A673 (cell line): ENCODE results near the gene KATNIP. TPM values are rescaled to one million over a fixed set of nuclear protein-coding genes. Genes with fewer than 3 reads are reported as not detected.

Experiments used
- BruUV-seq: library from RNA; stranded (reverse); fragments of 400-500 nt; replicated peaks from 2 replicates; lab custom pipeline; 2021; lab: Mats Ljungman, UMichigan
- CTCF ChIA-PET: fragments of 300-600 bp; sonication (Branson Sonifier 250); formaldehyde crosslinking; loops from one replicate; lab custom pipeline; 2022; ENCODE audit warnings: antibody characterized with exemption; lab: Charles Lee
- POLR2A ChIA-PET: fragments of 300-600 bp; sonication (Branson Sonifier 250); formaldehyde crosslinking; loops from one replicate; lab custom pipeline; 2022; ENCODE audit warnings: antibody characterized with exemption; ENCODE audit not compliant: low non-redundant PET; lab: Charles Lee
- DNase-seq: peaks from one replicate; pipeline ENCODE4 v3.0.0-alpha.2; 2015; ENCODE audit warnings: low spot score
- H3K27ac ChIP-seq: fragments of 200-600 bp; sonication (generic); 2 replicates; pipeline ENCODE4 v1.5.1; 2016; ENCODE audit warnings: mixed run types, low read depth, mild to moderate bottlenecking, mixed read lengths, antibody characterized with exemption, low read length; ENCODE audit not compliant: poor library complexity, severe bottlenecking
- H3K27me3 ChIP-seq: fragments of 200-600 bp; sonication (generic); replicated peaks from 2 replicates; pipeline ENCODE4 v1.6.1; 2017; ENCODE audit warnings: mixed run types, low read depth, mild to moderate bottlenecking, mixed read lengths, antibody characterized with exemption, low read length; ENCODE audit not compliant: insufficient read depth, poor library complexity
- H3K36me3 ChIP-seq: fragments of 200-600 bp; sonication (generic); 2 replicates; pipeline ENCODE4 v1.6.1; 2016; ENCODE audit warnings: mixed run types, mild to moderate bottlenecking, mixed read lengths, antibody characterized with exemption, low read length; ENCODE audit not compliant: insufficient read depth, poor library complexity, severe bottlenecking
- H3K4me1 ChIP-seq: fragments of 200-600 bp; sonication (generic); 2 replicates; pipeline ENCODE4 v1.6.1; 2017; ENCODE audit warnings: mixed run types, mild to moderate bottlenecking, mixed read lengths, antibody characterized with exemption, low read length; ENCODE audit not compliant: insufficient read depth, poor library complexity, severe bottlenecking
- H3K4me3 ChIP-seq: fragments of 200-600 bp; sonication (generic); 2 replicates; pipeline ENCODE4 v1.5.1; 2016; ENCODE audit warnings: low read depth, mixed run types, mild to moderate bottlenecking, mixed read lengths, low read length; ENCODE audit not compliant: poor library complexity, severe bottlenecking
- H3K9me3 ChIP-seq: fragments of 200-600 bp; sonication (generic); 2 replicates; pipeline ENCODE4 v1.6.1; 2016; ENCODE audit warnings: mixed run types, low read depth, mild to moderate bottlenecking, mixed read lengths, antibody characterized with exemption, low read length; ENCODE audit not compliant: poor library complexity, severe bottlenecking
- CTCF ChIP-seq: fragments of 300-800, 200-600 bp; sonication (generic); conservative IDR thresholded peaks from 2 replicates; pipeline ENCODE4 v1.5.1; 2017; ENCODE audit warnings: low read depth, mild to moderate bottlenecking, antibody characterized with exemption, low read length, moderate library complexity, mixed read lengths
- EZH2 ChIP-seq: fragments of 200-600 bp; sonication (generic); IDR thresholded peaks from 2 replicates; pipeline ENCODE4 v1.6.1; 2017; ENCODE audit warnings: borderline replicate concordance, low read depth, mild to moderate bottlenecking, mixed read lengths, antibody characterized with exemption, low read length; ENCODE audit not compliant: poor library complexity, severe bottlenecking
- intact Hi-C: fragments of 100-400 bp; cut with micrococcal nuclease; formaldehyde crosslinking; loops from one replicate; pipeline ENCODE4 v1.10.0; 2022; ENCODE audit not compliant: unreplicated experiment
- total RNA-seq: library from RNA; stranded (reverse); gene quantifications from 2 replicates; pipeline ENCODE4 v1.2.3, GENCODE V29; 2021

The KATNIP gene
- total RNA-seq, 1 experiment from 2014 or later, result 23.9 TPM

GRCh38 chr16:27556471-27556870, 6.5 kb downstream of the KATNIP start:
- Histone ChIP-seq H3K27me3 (no peaks in the 10 kb centered on the region), H3K4me1 (no peaks in the 10 kb centered on the region), H3K9me3 (no peaks in the 10 kb centered on the region), H3K4me3 (no peak overlapping the region), H3K36me3 (no peaks in the 10 kb centered on the region), H3K27ac (no peak overlapping the region)
- TF ChIP-seq CTCF, result no peak
- no peak for TF ChIP-seq EZH2
- CTCF ChIA-PET, result no interaction called here
- POLR2A ChIA-PET, result no interaction called here
- BruUV-seq, result no TSS peak
- intact Hi-C loops, result no loop called here
- DNase-seq, result no peak

- BruUV-seq, result no TSS peak
- POLR2A ChIA-PET, result no interaction called here
Observed at GRCh38 chr16:27558434-27558833, 8.5 kb downstream of the KATNIP start.

GRCh38 chr16:27558932-27559331, 9.0 kb downstream of the KATNIP start:
- no peak for DNase-seq
- ChIA-PET POLR2A (no interaction called here), CTCF (no interaction called here)
- H3K4me3 ChIP-seq, result no peak overlapping the region
- no peaks in the 10 kb centered on the region for H3K36me3 ChIP-seq
- TF ChIP-seq CTCF, result no peak
- TF ChIP-seq EZH2, result no peak
- BruUV-seq, result no TSS peak
- H3K4me1 ChIP-seq, result no peaks in the 10 kb centered on the region
- H3K27ac ChIP-seq, result no peak overlapping the region
- no peaks in the 10 kb centered on the region for H3K9me3 ChIP-seq
- intact Hi-C loops, result no loop called here
- H3K27me3 ChIP-seq, result no peaks in the 10 kb centered on the region

More at GRCh38 chr16:27558434-27558833, 8.5 kb downstream of the KATNIP start:
- TF ChIP-seq EZH2 (no peak), CTCF (no peak)
- no peaks in the 10 kb centered on the region for H3K36me3 ChIP-seq
- H3K27me3 ChIP-seq, result no peaks in the 10 kb centered on the region
- DNase-seq, result no peak
- H3K27ac ChIP-seq, result no peak overlapping the region
- CTCF ChIA-PET, result no interaction called here
- H3K4me3 ChIP-seq, result no peak overlapping the region
- H3K4me1 ChIP-seq, result no peaks in the 10 kb centered on the region
- H3K9me3 ChIP-seq, result no peaks in the 10 kb centered on the region
- intact Hi-C loops, result no loop called here
